Fibroblast of the aortic adventitia (primary cell): ENCODE measurements around the gene MROH8. TPM values are rescaled to one million over a fixed set of nuclear protein-coding genes. Genes with fewer than 3 reads are reported as not detected.

Experiments used
- DNase-seq: peaks from one replicate; pipeline ENCODE4 v3.0.0-alpha.2; 2010; ENCODE audit warnings: low read depth
- H3K4me3 ChIP-seq: 2 replicates; pipeline ENCODE4 v1.5.1; 2011; ENCODE audit warnings: low read depth, mild to moderate bottlenecking, control low read depth, low read length, moderate library complexity
- total RNA-seq: library from RNA; depleted of rRNA; stranded (reverse); fragments of >200 nt; gene quantifications from 2 replicates; pipeline ENCODE4 v1.2.3, GENCODE V29; 2012; ENCODE audit warnings: low replicate concordance
- TF ChIP-seq, protein P1 (sequence below): IDR thresholded peaks from 2 replicates; pipeline ENCODE4 v1.5.1; 2011; ENCODE audit warnings: mild to moderate bottlenecking, low read length, control low read depth, inconsistent platforms; ENCODE audit not compliant: insufficient read depth

Gene MROH8
- total RNA-seq, 1 donor: 3.1 TPM

DNA sequence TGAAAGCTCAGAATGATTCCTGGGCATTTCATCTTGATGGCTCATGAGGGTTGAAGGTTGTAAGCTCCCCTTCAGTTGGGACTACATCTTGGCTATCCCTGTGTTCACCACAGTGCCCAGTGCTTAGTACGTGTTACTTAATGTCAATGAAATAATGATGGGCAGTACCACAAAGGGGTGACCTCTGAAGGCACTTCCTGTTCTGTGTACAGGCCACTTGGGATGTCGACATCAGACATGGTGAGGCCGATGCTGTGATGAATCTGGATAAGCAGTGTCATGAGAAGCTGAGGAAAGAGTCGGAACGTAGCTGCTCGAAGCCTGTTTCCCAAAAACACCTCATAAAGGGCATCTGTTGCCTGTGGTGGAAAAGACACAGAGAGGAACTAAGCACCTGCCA, 55.9 kb downstream of the MROH8 start:
- TF ChIP-seq, protein P1, sequence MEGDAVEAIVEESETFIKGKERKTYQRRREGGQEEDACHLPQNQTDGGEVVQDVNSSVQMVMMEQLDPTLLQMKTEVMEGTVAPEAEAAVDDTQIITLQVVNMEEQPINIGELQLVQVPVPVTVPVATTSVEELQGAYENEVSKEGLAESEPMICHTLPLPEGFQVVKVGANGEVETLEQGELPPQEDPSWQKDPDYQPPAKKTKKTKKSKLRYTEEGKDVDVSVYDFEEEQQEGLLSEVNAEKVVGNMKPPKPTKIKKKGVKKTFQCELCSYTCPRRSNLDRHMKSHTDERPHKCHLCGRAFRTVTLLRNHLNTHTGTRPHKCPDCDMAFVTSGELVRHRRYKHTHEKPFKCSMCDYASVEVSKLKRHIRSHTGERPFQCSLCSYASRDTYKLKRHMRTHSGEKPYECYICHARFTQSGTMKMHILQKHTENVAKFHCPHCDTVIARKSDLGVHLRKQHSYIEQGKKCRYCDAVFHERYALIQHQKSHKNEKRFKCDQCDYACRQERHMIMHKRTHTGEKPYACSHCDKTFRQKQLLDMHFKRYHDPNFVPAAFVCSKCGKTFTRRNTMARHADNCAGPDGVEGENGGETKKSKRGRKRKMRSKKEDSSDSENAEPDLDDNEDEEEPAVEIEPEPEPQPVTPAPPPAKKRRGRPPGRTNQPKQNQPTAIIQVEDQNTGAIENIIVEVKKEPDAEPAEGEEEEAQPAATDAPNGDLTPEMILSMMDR: no peak
- H3K4me3 ChIP-seq: no peak overlapping the region
- DNase-seq: no peak

DNA sequence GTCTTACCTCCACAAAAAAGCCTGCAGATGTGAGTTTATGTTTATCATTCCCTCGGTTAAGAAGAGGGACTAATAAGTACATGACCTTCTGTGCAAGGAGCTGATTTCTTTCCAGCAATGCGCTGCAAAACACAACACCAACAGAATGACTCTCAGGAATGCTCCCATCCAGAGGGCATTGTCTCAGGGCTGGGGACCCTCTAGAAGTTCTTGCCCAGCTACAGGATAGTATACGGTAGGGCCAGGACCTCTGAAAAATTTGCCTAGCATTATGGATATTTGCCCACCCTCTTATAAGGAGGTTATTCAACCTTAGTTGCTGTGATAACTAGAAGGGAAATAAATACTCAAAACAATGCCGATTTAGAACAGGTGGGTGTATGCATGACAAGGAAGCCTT, 58.9 kb downstream of the MROH8 start:
- DNase-seq: no peak
- no peak overlapping the region for H3K4me3 ChIP-seq

DNA sequence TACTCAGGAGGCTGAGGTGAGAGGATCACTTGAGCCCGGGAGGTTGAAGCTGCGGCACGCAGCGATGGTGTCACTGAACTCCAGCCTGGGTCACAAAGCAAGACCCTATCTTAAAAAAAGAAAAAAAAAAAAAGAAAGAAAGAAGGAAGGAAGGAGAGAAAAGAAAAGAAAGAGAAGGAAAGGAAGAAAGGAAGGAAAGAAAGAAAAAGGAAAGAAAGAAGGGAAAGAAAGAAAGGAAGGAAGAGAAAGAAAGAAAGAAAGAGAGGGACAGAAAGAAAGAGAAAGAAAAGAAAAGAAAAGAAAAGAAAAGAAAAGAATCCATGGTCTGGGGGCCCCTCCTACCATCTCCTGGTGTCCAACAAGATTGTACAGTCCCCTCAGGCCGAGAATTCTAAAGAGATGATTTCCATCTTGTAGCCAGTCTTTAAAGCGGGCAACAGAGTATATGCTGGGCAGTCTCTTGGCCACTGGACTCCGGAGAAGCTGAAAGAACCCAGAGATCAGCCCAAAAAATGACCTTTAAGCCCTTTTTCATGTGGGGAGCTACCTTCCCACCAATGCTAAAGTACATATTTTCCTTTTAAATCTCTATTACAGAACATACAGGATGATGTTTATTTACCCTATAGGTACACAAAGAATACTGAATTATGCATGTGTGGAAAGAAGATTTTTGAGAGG, 59.9 kb downstream of the MROH8 start:
- no peak overlapping the region for H3K4me3 ChIP-seq
- DNase-seq: no peak
- TF ChIP-seq, protein P1: no peak

More for the DNA sequence above, 58.9 kb downstream of the MROH8 start:
- TF ChIP-seq, protein P1: no peak

DNA sequence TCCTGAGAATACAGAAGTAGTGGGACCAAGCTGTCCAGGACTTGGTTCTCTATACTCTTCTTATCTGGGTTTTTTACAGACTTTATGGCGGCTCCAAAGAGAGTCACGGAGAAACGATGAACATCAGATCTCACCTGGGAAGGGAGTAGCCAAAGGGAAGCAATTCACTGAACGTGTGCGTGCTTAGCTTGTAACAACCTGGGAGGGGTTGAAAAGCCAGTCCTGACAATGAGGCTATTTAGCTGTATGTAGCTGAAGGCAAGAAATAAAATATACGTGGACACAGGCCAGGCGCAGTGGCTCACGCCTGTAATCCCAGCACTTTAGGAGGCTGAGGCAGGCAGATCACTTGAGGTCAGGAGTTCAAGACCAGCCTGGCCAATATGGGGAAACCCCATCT, 65.3 kb downstream of the MROH8 start:
- no peak for DNase-seq
- TF ChIP-seq, protein P1: no peak
- H3K4me3 ChIP-seq: no peak overlapping the region

DNA sequence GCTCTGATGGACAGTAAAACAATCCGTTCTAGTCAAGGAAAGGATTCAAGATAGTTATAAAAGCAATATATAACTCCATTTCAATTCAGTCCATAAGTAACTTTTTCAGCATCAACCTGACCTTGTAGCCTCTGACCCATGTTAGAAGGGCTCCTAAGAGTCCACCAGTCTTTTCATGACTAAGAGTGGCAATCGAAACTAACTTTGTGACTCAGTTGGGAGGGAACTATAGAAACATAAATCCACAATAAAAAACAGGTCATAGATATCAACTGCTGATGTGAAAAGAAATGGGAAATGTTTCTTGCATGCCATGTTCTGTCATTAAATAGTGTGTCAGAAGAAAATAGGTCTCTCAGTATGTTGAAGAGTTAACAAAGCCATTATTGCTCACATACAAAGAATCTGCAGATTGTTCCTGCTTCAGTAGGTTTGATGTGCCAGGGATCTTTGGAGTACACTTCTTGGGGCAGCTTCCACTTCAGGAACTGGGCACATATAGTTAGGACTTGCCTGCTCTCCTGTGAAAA, 67.4 kb downstream of the MROH8 start:
- TF ChIP-seq, protein P1: no peak
- no peak for DNase-seq
- H3K4me3 ChIP-seq: no peak overlapping the region

DNA sequence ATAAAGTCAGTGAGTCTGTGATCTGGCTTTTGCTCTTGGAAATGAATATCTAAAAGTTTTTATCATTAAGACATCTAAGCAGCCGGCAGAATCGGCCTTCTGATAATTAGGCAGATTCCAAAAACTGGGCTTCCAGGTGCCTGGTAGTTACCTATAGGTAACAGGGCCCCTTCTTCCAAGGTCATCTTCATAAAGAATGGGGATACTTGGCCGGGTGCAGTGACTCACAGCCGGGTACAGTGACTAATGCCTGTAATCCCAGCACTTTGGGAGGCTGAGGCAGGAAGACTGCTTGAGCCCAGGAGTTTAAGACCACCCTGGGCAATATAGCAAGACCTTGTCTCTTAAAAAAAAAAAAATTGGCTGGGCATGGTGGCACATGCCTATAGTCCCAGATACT, 70.7 kb downstream of the MROH8 start:
- H3K4me3 ChIP-seq: no peak overlapping the region
- DNase-seq: no peak
- TF ChIP-seq, protein P1: no peak

DNA sequence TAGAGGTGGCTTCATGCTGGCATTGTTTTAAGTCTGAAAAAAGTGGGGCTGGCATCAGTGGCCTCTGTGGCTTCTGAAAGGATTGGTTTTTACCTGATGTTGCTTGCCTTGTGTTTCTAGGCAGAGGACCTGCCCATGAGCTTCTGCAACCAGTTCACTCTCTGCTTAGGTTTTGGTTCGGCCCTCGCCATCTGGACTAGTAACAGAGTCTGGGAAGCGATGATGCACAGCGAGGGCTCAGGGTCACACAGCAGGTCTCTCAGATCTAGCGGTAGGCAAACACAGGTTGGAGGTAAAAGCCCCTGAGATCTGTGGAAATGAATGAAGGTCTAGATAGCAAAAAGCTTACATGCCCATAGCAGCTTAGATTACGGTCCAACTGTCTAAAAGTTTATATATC, 76.8 kb downstream of the MROH8 start:
- TF ChIP-seq, protein P1: no peak
- DNase-seq: no peak
- no peak overlapping the region for H3K4me3 ChIP-seq
